HEK293 (cell line): ENCODE results near the gene TBC1D24.
A peak's percentile ranks its signal among the peaks of the same experiment; 100 is the strongest.

Source experiments
- GLIS1 ChIP-seq: fragments of 450-650 bp; formaldehyde crosslinking; IDR thresholded peaks from 2 replicates; pipeline ENCODE4 v1.5.1; 2016; ENCODE audit warnings: missing biosample characterization, missing genetic modification characterization
- MEIS1 ChIP-seq: sonication (generic); formaldehyde crosslinking; IDR thresholded peaks from 2 replicates; pipeline ENCODE4 v1.8.1; 2022; ENCODE audit warnings: missing genetic modification reagents, mild to moderate bottlenecking, borderline replicate concordance
- ZBTB7A ChIP-seq: fragments of 450-650 bp; formaldehyde crosslinking; IDR thresholded peaks from 2 replicates; pipeline ENCODE4 v1.5.1; 2016; ENCODE audit warnings: low read depth, missing biosample characterization, missing genetic modification characterization
- ZFP3 ChIP-seq: fragments of 450-650 bp; formaldehyde crosslinking; IDR thresholded peaks from 2 replicates; pipeline ENCODE4 v1.5.1; 2016; ENCODE audit warnings: low read depth, missing biosample characterization, missing genetic modification characterization
- ZFP41 ChIP-seq: fragments of 450-650 bp; formaldehyde crosslinking; IDR thresholded peaks from 2 replicates; pipeline ENCODE4 v1.5.1; 2016; ENCODE audit warnings: missing biosample characterization, missing genetic modification characterization, borderline replicate concordance
- ZNF157 ChIP-seq: fragments of 450-650 bp; formaldehyde crosslinking; IDR thresholded peaks from 2 replicates; pipeline ENCODE4 v1.5.1; 2016; ENCODE audit warnings: missing biosample characterization, missing genetic modification characterization
- ZNF175 ChIP-seq: fragments of 450-650 bp; formaldehyde crosslinking; IDR thresholded peaks from 2 replicates; pipeline ENCODE4 v1.5.1; 2016; ENCODE audit warnings: missing biosample characterization, missing genetic modification characterization
- ZNF202 ChIP-seq: fragments of 450-650 bp; formaldehyde crosslinking; IDR thresholded peaks from 2 replicates; pipeline ENCODE4 v1.5.1; 2016; ENCODE audit warnings: missing biosample characterization, missing genetic modification characterization, borderline replicate concordance
- ZNF211 ChIP-seq: fragments of 450-650 bp; formaldehyde crosslinking; IDR thresholded peaks from 2 replicates; pipeline ENCODE4 v1.5.1; 2016; ENCODE audit warnings: low read depth, missing biosample characterization, missing genetic modification characterization
- ZNF214 ChIP-seq: fragments of 450-650 bp; formaldehyde crosslinking; IDR thresholded peaks from 2 replicates; pipeline ENCODE4 v1.5.1; 2017; ENCODE audit warnings: missing biosample characterization, mild to moderate bottlenecking, missing genetic modification characterization, borderline replicate concordance
- ZNF501 ChIP-seq: fragments of 450-650 bp; formaldehyde crosslinking; IDR thresholded peaks from 2 replicates; pipeline ENCODE4 v1.5.1; 2016; ENCODE audit warnings: missing biosample characterization, missing genetic modification characterization
- ZNF544 ChIP-seq: fragments of 450-650 bp; formaldehyde crosslinking; IDR thresholded peaks from 2 replicates; pipeline ENCODE4 v1.5.0; 2017; ENCODE audit warnings: missing biosample characterization, missing genetic modification characterization
- ZNF549 ChIP-seq: fragments of 450-650 bp; IDR thresholded peaks from 2 replicates; pipeline ENCODE4 v1.5.1; 2018; ENCODE audit warnings: missing biosample characterization, missing genetic modification characterization, mild to moderate bottlenecking, inconsistent platforms, moderate library complexity
- ZNF571 ChIP-seq: fragments of 450-650 bp; formaldehyde crosslinking; IDR thresholded peaks from 2 replicates; pipeline ENCODE4 v1.5.0; 2017; ENCODE audit warnings: missing biosample characterization, missing genetic modification characterization
- ZNF596 ChIP-seq: fragments of 450-650 bp; IDR thresholded peaks from 2 replicates; pipeline ENCODE4 v1.5.0; 2018; ENCODE audit warnings: missing biosample characterization, mild to moderate bottlenecking, missing genetic modification characterization, moderate library complexity
- TF ChIP-seq, protein P1 (sequence below): fragments of 450-650 bp; formaldehyde crosslinking; IDR thresholded peaks from 2 replicates; pipeline ENCODE4 v1.5.1; 2017; ENCODE audit warnings: missing biosample characterization, missing genetic modification characterization
- TF ChIP-seq, protein P2 (sequence below): fragments of 450-650 bp; formaldehyde crosslinking; IDR thresholded peaks from 2 replicates; pipeline ENCODE4 v1.5.1; 2016; ENCODE audit warnings: missing biosample characterization, missing genetic modification characterization
- TF ChIP-seq, protein P3 (sequence below): fragments of 450-650 bp; formaldehyde crosslinking; IDR thresholded peaks from 2 replicates; pipeline ENCODE4 v1.5.0; 2017; ENCODE audit warnings: missing biosample characterization, missing genetic modification characterization, borderline replicate concordance
- TF ChIP-seq, protein P4 (sequence below): fragments of 450-650 bp; formaldehyde crosslinking; conservative IDR thresholded peaks from 2 replicates; pipeline ENCODE4 v1.5.1; 2016; ENCODE audit warnings: low read depth, missing biosample characterization, missing genetic modification characterization
- TF ChIP-seq, protein P5 (sequence below): fragments of 450-650 bp; formaldehyde crosslinking; optimal IDR thresholded peaks from 2 replicates; pipeline ENCODE3; 2016; ENCODE audit warnings: missing biosample characterization, mild to moderate bottlenecking, missing genetic modification characterization
- TF ChIP-seq, protein P6 (sequence below): fragments of 450-650 bp; formaldehyde crosslinking; IDR thresholded peaks from 2 replicates; pipeline ENCODE4 v1.5.1; 2016; ENCODE audit warnings: missing biosample characterization, missing genetic modification characterization, low read depth
- TF ChIP-seq, protein P7 (sequence below): fragments of 450-650 bp; formaldehyde crosslinking; IDR thresholded peaks from 2 replicates; pipeline ENCODE4 v1.5.1; 2016; ENCODE audit warnings: missing biosample characterization, missing genetic modification characterization, borderline replicate concordance

The TBC1D24 gene

DNA sequence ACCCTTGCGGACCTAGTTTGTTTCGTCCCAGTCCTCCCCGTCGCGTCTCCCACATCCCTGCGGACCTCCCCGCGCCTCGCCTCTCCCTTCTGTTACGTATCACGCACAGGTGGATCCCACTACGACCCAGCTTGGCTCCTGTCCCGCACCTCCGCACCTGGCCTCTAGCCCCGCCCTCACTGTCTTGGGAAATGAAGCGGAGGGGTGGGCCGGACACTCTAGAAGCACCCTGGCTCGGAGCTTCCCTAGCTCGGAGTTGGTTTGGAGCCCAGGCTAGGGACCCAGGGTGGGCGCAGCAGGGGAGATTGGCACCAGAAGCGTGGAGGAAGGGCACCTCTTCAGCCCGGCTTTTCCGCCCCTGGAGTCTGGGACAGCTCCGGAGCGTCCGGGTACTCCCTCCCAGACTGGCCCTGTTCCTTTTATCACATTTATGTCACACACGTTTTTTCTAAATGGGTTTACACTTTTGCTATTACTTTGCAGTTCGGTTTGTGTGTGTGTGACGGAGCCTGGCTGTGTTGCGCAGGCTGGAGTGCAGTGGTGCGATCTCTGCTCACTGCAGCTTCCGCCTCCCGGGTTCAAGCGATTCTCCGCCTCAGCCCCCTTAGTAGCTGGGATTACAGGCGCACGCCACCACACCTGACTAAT lies 57.7 kb downstream of the TBC1D24 start (continued):
- TF ChIP-seq GLIS1: peak; percentile 82
- TF ChIP-seq MEIS1 (CRISPR knock-in tag): no peak
- TF ChIP-seq ZBTB7A (tag by site-specific recombination): peak; percentile 65; the same call in 1 of the 2 replicates
- no peak for TF ChIP-seq ZNF175 (tag by site-specific recombination)
- TF ChIP-seq, protein P1, sequence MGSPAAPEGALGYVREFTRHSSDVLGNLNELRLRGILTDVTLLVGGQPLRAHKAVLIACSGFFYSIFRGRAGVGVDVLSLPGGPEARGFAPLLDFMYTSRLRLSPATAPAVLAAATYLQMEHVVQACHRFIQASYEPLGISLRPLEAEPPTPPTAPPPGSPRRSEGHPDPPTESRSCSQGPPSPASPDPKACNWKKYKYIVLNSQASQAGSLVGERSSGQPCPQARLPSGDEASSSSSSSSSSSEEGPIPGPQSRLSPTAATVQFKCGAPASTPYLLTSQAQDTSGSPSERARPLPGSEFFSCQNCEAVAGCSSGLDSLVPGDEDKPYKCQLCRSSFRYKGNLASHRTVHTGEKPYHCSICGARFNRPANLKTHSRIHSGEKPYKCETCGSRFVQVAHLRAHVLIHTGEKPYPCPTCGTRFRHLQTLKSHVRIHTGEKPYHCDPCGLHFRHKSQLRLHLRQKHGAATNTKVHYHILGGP (tag by site-specific recombination): no peak
- TF ChIP-seq, protein P2, sequence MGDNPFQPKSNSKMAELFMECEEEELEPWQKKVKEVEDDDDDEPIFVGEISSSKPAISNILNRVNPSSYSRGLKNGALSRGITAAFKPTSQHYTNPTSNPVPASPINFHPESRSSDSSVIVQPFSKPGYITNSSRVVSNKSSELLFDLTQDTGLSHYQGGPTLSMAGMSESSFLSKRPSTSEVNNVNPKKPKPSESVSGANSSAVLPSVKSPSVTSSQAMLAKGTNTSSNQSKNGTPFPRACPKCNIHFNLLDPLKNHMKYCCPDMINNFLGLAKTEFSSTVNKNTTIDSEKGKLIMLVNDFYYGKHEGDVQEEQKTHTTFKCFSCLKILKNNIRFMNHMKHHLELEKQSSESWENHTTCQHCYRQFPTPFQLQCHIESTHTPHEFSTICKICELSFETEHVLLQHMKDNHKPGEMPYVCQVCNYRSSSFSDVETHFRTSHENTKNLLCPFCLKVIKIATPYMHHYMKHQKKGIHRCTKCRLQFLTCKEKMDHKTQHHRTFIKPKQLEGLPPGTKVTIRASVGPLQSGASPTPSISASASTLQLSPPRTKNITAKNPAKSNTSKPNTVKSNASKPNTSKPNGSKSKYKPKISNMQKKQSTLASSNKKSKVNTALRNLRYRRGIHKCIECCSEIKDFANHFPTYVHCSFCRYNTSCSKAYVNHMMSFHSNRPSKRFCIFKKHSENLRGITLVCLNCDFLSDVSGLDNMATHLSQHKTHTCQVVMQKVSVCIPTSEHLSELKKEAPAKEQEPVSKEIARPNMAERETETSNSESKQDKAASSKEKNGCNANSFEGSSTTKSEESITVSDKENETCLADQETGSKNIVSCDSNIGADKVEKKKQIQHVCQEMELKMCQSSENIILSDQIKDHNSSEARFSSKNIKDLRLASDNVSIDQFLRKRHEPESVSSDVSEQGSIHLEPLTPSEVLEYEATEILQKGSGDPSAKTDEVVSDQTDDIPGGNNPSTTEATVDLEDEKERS (tag by site-specific recombination): no peak
- no peak for TF ChIP-seq ZNF211 (tag by site-specific recombination)
- TF ChIP-seq, protein P3, sequence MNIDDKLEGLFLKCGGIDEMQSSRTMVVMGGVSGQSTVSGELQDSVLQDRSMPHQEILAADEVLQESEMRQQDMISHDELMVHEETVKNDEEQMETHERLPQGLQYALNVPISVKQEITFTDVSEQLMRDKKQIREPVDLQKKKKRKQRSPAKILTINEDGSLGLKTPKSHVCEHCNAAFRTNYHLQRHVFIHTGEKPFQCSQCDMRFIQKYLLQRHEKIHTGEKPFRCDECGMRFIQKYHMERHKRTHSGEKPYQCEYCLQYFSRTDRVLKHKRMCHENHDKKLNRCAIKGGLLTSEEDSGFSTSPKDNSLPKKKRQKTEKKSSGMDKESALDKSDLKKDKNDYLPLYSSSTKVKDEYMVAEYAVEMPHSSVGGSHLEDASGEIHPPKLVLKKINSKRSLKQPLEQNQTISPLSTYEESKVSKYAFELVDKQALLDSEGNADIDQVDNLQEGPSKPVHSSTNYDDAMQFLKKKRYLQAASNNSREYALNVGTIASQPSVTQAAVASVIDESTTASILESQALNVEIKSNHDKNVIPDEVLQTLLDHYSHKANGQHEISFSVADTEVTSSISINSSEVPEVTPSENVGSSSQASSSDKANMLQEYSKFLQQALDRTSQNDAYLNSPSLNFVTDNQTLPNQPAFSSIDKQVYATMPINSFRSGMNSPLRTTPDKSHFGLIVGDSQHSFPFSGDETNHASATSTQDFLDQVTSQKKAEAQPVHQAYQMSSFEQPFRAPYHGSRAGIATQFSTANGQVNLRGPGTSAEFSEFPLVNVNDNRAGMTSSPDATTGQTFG (tag by site-specific recombination): no peak
- TF ChIP-seq, protein P4, sequence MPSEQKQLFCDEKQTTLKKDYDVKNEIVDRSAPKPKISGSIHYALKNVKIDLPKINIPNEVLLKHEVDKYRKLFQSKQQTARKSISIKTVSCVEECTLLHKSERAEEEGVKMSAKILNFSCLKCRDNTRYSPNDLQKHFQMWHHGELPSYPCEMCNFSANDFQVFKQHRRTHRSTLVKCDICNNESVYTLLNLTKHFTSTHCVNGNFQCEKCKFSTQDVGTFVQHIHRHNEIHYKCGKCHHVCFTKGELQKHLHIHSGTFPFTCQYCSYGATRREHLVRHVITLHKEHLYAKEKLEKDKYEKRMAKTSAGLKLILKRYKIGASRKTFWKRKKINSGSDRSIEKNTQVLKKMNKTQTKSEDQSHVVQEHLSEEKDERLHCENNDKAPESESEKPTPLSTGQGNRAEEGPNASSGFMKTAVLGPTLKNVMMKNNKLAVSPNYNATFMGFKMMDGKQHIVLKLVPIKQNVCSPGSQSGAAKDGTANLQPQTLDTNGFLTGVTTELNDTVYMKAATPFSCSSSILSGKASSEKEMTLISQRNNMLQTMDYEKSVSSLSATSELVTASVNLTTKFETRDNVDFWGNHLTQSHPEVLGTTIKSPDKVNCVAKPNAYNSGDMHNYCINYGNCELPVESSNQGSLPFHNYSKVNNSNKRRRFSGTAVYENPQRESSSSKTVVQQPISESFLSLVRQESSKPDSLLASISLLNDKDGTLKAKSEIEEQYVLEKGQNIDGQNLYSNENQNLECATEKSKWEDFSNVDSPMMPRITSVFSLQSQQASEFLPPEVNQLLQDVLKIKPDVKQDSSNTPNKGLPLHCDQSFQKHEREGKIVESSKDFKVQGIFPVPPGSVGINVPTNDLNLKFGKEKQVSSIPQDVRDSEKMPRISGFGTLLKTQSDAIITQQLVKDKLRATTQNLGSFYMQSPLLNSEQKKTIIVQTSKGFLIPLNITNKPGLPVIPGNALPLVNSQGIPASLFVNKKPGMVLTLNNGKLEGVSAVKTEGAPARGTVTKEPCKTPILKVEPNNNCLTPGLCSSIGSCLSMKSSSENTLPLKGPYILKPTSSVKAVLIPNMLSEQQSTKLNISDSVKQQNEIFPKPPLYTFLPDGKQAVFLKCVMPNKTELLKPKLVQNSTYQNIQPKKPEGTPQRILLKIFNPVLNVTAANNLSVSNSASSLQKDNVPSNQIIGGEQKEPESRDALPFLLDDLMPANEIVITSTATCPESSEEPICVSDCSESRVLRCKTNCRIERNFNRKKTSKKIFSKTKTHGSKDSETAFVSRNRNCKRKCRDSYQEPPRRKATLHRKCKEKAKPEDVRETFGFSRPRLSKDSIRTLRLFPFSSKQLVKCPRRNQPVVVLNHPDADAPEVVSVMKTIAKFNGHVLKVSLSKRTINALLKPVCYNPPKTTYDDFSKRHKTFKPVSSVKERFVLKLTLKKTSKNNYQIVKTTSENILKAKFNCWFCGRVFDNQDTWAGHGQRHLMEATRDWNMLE (tag by site-specific recombination): no peak
- no peak for TF ChIP-seq ZNF549
- no peak for TF ChIP-seq ZNF571 (tag by site-specific recombination)
- TF ChIP-seq ZNF202 (tag by site-specific recombination): no peak
- TF ChIP-seq ZNF157 (tag by site-specific recombination): no peak
- TF ChIP-seq, protein P5, sequence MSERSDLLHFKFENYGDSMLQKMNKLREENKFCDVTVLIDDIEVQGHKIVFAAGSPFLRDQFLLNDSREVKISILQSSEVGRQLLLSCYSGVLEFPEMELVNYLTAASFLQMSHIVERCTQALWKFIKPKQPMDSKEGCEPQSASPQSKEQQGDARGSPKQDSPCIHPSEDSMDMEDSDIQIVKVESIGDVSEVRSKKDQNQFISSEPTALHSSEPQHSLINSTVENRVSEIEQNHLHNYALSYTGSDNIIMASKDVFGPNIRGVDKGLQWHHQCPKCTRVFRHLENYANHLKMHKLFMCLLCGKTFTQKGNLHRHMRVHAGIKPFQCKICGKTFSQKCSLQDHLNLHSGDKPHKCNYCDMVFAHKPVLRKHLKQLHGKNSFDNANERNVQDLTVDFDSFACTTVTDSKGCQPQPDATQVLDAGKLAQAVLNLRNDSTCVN: no peak
- TF ChIP-seq ZNF501 (tag by site-specific recombination): 0 out of 2 replicates have a peak, but pooled peaks have one; percentile 15
- TF ChIP-seq ZNF596 (tag by site-specific recombination): no peak; the same call in 1 of the 2 replicates
- no peak; the same call in 1 of the 2 replicates for TF ChIP-seq ZFP3 (tag by site-specific recombination)
- no peak for TF ChIP-seq ZNF214
- TF ChIP-seq ZFP41 (tag by site-specific recombination): no peak
- TF ChIP-seq ZNF544 (tag by site-specific recombination): no peak
- TF ChIP-seq, protein P6, sequence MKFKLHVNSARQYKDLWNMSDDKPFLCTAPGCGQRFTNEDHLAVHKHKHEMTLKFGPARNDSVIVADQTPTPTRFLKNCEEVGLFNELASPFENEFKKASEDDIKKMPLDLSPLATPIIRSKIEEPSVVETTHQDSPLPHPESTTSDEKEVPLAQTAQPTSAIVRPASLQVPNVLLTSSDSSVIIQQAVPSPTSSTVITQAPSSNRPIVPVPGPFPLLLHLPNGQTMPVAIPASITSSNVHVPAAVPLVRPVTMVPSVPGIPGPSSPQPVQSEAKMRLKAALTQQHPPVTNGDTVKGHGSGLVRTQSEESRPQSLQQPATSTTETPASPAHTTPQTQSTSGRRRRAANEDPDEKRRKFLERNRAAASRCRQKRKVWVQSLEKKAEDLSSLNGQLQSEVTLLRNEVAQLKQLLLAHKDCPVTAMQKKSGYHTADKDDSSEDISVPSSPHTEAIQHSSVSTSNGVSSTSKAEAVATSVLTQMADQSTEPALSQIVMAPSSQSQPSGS (tag by site-specific recombination): no peak
- TF ChIP-seq, protein P7, sequence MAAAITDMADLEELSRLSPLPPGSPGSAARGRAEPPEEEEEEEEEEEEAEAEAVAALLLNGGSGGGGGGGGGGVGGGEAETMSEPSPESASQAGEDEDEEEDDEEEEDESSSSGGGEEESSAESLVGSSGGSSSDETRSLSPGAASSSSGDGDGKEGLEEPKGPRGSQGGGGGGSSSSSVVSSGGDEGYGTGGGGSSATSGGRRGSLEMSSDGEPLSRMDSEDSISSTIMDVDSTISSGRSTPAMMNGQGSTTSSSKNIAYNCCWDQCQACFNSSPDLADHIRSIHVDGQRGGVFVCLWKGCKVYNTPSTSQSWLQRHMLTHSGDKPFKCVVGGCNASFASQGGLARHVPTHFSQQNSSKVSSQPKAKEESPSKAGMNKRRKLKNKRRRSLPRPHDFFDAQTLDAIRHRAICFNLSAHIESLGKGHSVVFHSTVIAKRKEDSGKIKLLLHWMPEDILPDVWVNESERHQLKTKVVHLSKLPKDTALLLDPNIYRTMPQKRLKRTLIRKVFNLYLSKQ (tag by site-specific recombination): no peak
